HCT116 (cell line): ENCODE results near the gene RABGAP1. TPM values are rescaled to one million over a fixed set of nuclear protein-coding genes. Genes with fewer than 3 reads are reported as not detected.

Experiments used
- ATAC-seq: fragments of 200-7000 bp; cut with Tn5 transposase; 2 replicates; pipeline ENCODE4 v1.9.1; 2020; ENCODE audit warnings: mild to moderate bottlenecking, moderate library complexity
- BruUV-seq: library from RNA; stranded (reverse); fragments of 400-500 nt; replicated peaks from 2 replicates; lab custom pipeline; 2021; lab: Mats Ljungman, UMichigan
- CTCF ChIA-PET: fragments of 300-600 bp; sonication (Branson Sonifier 250); formaldehyde crosslinking; loops from one replicate; lab custom pipeline; 2021; ENCODE audit warnings: antibody characterized with exemption; lab: Charles Lee
- POLR2A ChIA-PET: fragments of 300-600, 350-600 bp; sonication (Branson Sonifier 250); formaldehyde crosslinking; loops from one replicate; lab custom pipeline; 2021; ENCODE audit warnings: antibody characterized with exemption; lab: Charles Lee
- RAD21 ChIA-PET, 2 experiments: fragments of 300-600 bp; sonication (Branson Sonifier 250); formaldehyde crosslinking; loops; one replicate each; lab custom pipeline; 2023; ENCODE audit warnings: low total read pairs in 2 of 2; ENCODE audit not compliant: uncharacterized antibody in 2 of 2, unreplicated experiment in 2 of 2, low non-redundant PET in 1 of 2; lab: Charles Lee
- DNase-seq: peaks from one replicate; pipeline ENCODE4 v3.0.0-alpha.2; 2010; ENCODE audit warnings: low read depth, low spot score
- H2AFZ ChIP-seq: fragments of 200-600 bp; shearing (Covaris generic), sonication (generic); 2 replicates; pipeline ENCODE4 v1.6.1; 2017; ENCODE audit warnings: low read depth, mixed run types, mixed read lengths, antibody characterized with exemption, low read length; ENCODE audit not compliant: poor library complexity, severe bottlenecking
- H3K27ac ChIP-seq: 2 replicates; pipeline ENCODE4 v1.5.1; 2012; ENCODE audit warnings: low read depth, low read length
- H3K27me3 ChIP-seq: fragments of 200-600 bp; sonication (generic); 2 replicates; pipeline ENCODE4 v1.6.1; 2016; ENCODE audit warnings: mixed run types, low read length, mixed read lengths; ENCODE audit not compliant: insufficient read depth
- H3K36me3 ChIP-seq, 2 experiments: fragments of 200-500 bp in 1 of 2; fragments of 200-600 bp in 1 of 2; sonication (Bioruptor generic) in 1 of 2; sonication (generic) in 1 of 2; 2 replicates each; pipeline versions ENCODE4 v1.5.1 to v1.6.1; 2014 to 2016; ENCODE audit warnings: low read length in 2 of 2, inconsistent platforms in 1 of 2, mixed read lengths in 1 of 2, mixed run types in 1 of 2; ENCODE audit not compliant: insufficient read depth in 2 of 2, control insufficient read depth in 1 of 2
- H3K4me1 ChIP-seq, 2 experiments: fragments of 200-600 bp in 1 of 2; sonication (generic) in 1 of 2; 2 replicates each; pipeline versions ENCODE4 v1.5.1 to v1.6.1; 2012 to 2017; ENCODE audit warnings: low read length in 2 of 2, inconsistent platforms in 1 of 2, mild to moderate bottlenecking in 1 of 2, mixed read lengths in 1 of 2, mixed run types in 1 of 2, moderate library complexity in 1 of 2; ENCODE audit not compliant: insufficient read depth in 2 of 2, control insufficient read depth in 1 of 2
- H3K4me2 ChIP-seq: fragments of 200-600 bp; sonication (generic); 2 replicates; pipeline ENCODE4 v1.6.1; 2017; ENCODE audit warnings: mixed run types, low read length, mixed read lengths
- H3K4me3 ChIP-seq, 2 experiments: fragments of 200-600 bp in 1 of 2; sonication (generic) in 1 of 2; replicated peaks in 1 of 2; 2 replicates each; pipeline ENCODE4 v1.5.1; 2011 to 2016; ENCODE audit warnings: low read length in 2 of 2, control low read depth in 1 of 2, low read depth in 1 of 2, mild to moderate bottlenecking in 1 of 2, mixed read lengths in 1 of 2, mixed run types in 1 of 2
- H3K79me2 ChIP-seq: fragments of 200-600 bp; sonication (generic); 2 replicates; pipeline ENCODE4 v1.6.1; 2017; ENCODE audit warnings: mild to moderate bottlenecking, mixed run types, low read length, moderate library complexity, mixed read lengths; ENCODE audit not compliant: insufficient read depth
- H3K9ac ChIP-seq: fragments of 200-600 bp; sonication (generic); 2 replicates; pipeline ENCODE4 v1.6.1; 2016; ENCODE audit warnings: low read length, mixed read lengths
- H3K9me2 ChIP-seq: fragments of 200-600 bp; sonication (generic), shearing (Covaris generic); 2 replicates; pipeline ENCODE4 v1.6.1; 2017; ENCODE audit warnings: mixed run types, mild to moderate bottlenecking, moderate library complexity; ENCODE audit not compliant: insufficient read depth
- H3K9me3 ChIP-seq, 2 experiments: fragments of 200-500 bp in 1 of 2; fragments of 200-600 bp in 1 of 2; sonication (Bioruptor generic) in 1 of 2; sonication (generic) in 1 of 2; 2 replicates each; pipeline ENCODE4 v1.6.1; 2014 to 2017; ENCODE audit warnings: low read length in 2 of 2, mixed read lengths in 2 of 2, inconsistent platforms in 1 of 2, low read depth in 1 of 2, mild to moderate bottlenecking in 1 of 2, mixed run types in 1 of 2, moderate library complexity in 1 of 2; ENCODE audit not compliant: control insufficient read depth in 1 of 2, insufficient read depth in 1 of 2
- H4K20me1 ChIP-seq: fragments of 200-600 bp; sonication (generic), shearing (Covaris generic); 2 replicates; pipeline ENCODE4 v1.6.1; 2017; ENCODE audit warnings: mixed run types, mild to moderate bottlenecking, moderate library complexity; ENCODE audit not compliant: insufficient read depth
- CEBPB ChIP-seq: IDR thresholded peaks from 2 replicates; pipeline ENCODE4 v1.6.1; 2012; ENCODE audit warnings: low read depth
- EGR1 ChIP-seq: IDR thresholded peaks from 2 replicates; pipeline ENCODE4 v1.6.1; 2012; ENCODE audit warnings: low read depth
- FOSL1 ChIP-seq: IDR thresholded peaks from 2 replicates; pipeline ENCODE4 v1.6.1; 2012; ENCODE audit warnings: low read depth
- POLR2AphosphoS5 ChIP-seq: IDR thresholded peaks from 2 replicates; pipeline ENCODE4 v1.6.1; 2011; ENCODE audit warnings: mild to moderate bottlenecking, low read depth, low read length, moderate library complexity
- RAD21 ChIP-seq: IDR thresholded peaks from 2 replicates; pipeline ENCODE4 v1.6.1; 2012; ENCODE audit warnings: low read depth, mild to moderate bottlenecking
- SIN3A ChIP-seq: IDR thresholded peaks from 2 replicates; pipeline ENCODE4 v1.6.1; 2012; ENCODE audit warnings: low read depth
- SP1 ChIP-seq: IDR thresholded peaks from 2 replicates; pipeline ENCODE4 v1.6.1; 2012; ENCODE audit warnings: low read depth
- SRF ChIP-seq: IDR thresholded peaks from 2 replicates; pipeline ENCODE4 v1.6.1; 2012; ENCODE audit warnings: low read depth
- TCF7L2 ChIP-seq: IDR thresholded peaks from 2 replicates; pipeline ENCODE4 v1.7.0; 2011; ENCODE audit warnings: borderline replicate concordance, inconsistent platforms; ENCODE audit not compliant: insufficient read depth, insufficient read length; ENCODE audit errors: extremely low read depth
- ZFX ChIP-seq: fragments of 450-650 bp; IDR thresholded peaks from 2 replicates; pipeline ENCODE4 v1.6.1; 2017
- intact Hi-C: fragments of 100-400 bp; cut with micrococcal nuclease; formaldehyde crosslinking; loops from 2 replicates; pipeline ENCODE4 v1.10.0; 2022
- total RNA-seq: library from RNA; stranded (reverse); gene quantifications from one replicate; pipeline ENCODE4 v1.2.1, GENCODE V29; 2021; ENCODE audit not compliant: unreplicated experiment
- TF ChIP-seq, protein P1 (sequence below), 3 experiments: fragments of 200-600 bp in 1 of 3; sonication (generic) in 1 of 3; IDR thresholded peaks in 2 of 3; conservative IDR thresholded peaks in 1 of 3; 2 replicates each; pipeline ENCODE4 v1.5.1; 2012 to 2017; ENCODE audit warnings: low read depth in 2 of 3, low read length in 2 of 3, antibody characterized with exemption in 1 of 3, borderline replicate concordance in 1 of 3, control low read depth in 1 of 3, mild to moderate bottlenecking in 1 of 3, mixed read lengths in 1 of 3, mixed run types in 1 of 3, moderate library complexity in 1 of 3; ENCODE audit not compliant: insufficient read depth in 1 of 3
- TF ChIP-seq, protein P2 (sequence below): IDR thresholded peaks from 2 replicates; pipeline ENCODE4 v1.6.1; 2011; ENCODE audit warnings: mild to moderate bottlenecking, low read length, moderate library complexity; ENCODE audit not compliant: insufficient replicate concordance; ENCODE audit errors: extremely low read depth

RABGAP1 gene
- total RNA-seq, 1 experiment from 2014 or later, result 29.7 TPM

- Histone ChIP-seq H3K9ac (no peak overlapping the region), H3K79me2 (no peaks in the 10 kb centered on the region), H3K27ac (no peak overlapping the region), H3K4me2 (no peak overlapping the region), H3K27me3 (no peaks in the 10 kb centered on the region), H2AFZ (no peak overlapping the region), H3K9me2 (no peaks in the 10 kb centered on the region), H3K36me3 (peaks cover 0 to 6% of the 10 kb centered on the region in 2 experiments; a peak in 1 of 4 replicates), H3K9me3 (no peaks in the 10 kb centered on the region), H3K4me1 (no peaks in the 10 kb centered on the region), H3K4me3 (no peak overlapping the region), H4K20me1 (no peaks in the 10 kb centered on the region)
- ATAC-seq (no peak; the same call in 1 of the 2 replicates), DNase-seq (no peak)
- CTCF ChIA-PET, result interaction anchor here (1.7 kb wide), 1 partner anchor 237 kb away, joined by 5 read pairs; no protein-coding TSS in a partner anchor
- RAD21 ChIA-PET, result no interaction called here
- intact Hi-C loops, result no loop called here
- TF ChIP-seq RAD21, result no peak
- TF ChIP-seq FOSL1, result no peak
- TF ChIP-seq, protein P1, sequence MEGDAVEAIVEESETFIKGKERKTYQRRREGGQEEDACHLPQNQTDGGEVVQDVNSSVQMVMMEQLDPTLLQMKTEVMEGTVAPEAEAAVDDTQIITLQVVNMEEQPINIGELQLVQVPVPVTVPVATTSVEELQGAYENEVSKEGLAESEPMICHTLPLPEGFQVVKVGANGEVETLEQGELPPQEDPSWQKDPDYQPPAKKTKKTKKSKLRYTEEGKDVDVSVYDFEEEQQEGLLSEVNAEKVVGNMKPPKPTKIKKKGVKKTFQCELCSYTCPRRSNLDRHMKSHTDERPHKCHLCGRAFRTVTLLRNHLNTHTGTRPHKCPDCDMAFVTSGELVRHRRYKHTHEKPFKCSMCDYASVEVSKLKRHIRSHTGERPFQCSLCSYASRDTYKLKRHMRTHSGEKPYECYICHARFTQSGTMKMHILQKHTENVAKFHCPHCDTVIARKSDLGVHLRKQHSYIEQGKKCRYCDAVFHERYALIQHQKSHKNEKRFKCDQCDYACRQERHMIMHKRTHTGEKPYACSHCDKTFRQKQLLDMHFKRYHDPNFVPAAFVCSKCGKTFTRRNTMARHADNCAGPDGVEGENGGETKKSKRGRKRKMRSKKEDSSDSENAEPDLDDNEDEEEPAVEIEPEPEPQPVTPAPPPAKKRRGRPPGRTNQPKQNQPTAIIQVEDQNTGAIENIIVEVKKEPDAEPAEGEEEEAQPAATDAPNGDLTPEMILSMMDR (IDR thresholded peaks at IDR 0.05 in 2 of 3, conservative IDR thresholded peaks at IDR 0.05 in 1 of 3; ENCODE audit: borderline replicate concordance in 1 of 3, insufficient read depth in 1 of 3, low read depth in 2 of 3, low read length in 2 of 3), result no peak
- TF ChIP-seq CEBPB, result no peak
- no peak for TF ChIP-seq SP1
- TF ChIP-seq, protein P2, sequence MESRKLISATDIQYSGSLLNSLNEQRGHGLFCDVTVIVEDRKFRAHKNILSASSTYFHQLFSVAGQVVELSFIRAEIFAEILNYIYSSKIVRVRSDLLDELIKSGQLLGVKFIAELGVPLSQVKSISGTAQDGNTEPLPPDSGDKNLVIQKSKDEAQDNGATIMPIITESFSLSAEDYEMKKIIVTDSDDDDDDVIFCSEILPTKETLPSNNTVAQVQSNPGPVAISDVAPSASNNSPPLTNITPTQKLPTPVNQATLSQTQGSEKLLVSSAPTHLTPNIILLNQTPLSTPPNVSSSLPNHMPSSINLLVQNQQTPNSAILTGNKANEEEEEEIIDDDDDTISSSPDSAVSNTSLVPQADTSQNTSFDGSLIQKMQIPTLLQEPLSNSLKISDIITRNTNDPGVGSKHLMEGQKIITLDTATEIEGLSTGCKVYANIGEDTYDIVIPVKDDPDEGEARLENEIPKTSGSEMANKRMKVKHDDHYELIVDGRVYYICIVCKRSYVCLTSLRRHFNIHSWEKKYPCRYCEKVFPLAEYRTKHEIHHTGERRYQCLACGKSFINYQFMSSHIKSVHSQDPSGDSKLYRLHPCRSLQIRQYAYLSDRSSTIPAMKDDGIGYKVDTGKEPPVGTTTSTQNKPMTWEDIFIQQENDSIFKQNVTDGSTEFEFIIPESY, result no peak
- no peak for TF ChIP-seq SRF
- TF ChIP-seq EGR1, result no peak
- TF ChIP-seq ZFX, result no peak
- TF ChIP-seq SIN3A, result no peak
- TF ChIP-seq POLR2AphosphoS5, result no peak
- TF ChIP-seq TCF7L2, result no peak
- no TSS peak for BruUV-seq
- POLR2A ChIA-PET, result no interaction called here
Measured at GRCh38 chr9:123113185-123113584, 172.4 kb downstream of the RABGAP1 start.
